GM21737 (cell line): ENCODE measurements around the gene TMEM87A.
A peak's percentile ranks its signal among the peaks of the same experiment; 100 is the strongest.
"Not testable (repeated sequence)": the region's sequence is repeated elsewhere in the genome, so short reads cannot be mapped to it uniquely, and the experiment has no call there.

Experiments used
- ATAC-seq: cut with Tn5 transposase; IDR thresholded peaks from one replicate; pipeline ENCODE4 v1.9.1; 2021; ENCODE audit warnings: mild to moderate bottlenecking, moderate library complexity; ENCODE audit not compliant: unreplicated experiment

Gene TMEM87A

DNA sequence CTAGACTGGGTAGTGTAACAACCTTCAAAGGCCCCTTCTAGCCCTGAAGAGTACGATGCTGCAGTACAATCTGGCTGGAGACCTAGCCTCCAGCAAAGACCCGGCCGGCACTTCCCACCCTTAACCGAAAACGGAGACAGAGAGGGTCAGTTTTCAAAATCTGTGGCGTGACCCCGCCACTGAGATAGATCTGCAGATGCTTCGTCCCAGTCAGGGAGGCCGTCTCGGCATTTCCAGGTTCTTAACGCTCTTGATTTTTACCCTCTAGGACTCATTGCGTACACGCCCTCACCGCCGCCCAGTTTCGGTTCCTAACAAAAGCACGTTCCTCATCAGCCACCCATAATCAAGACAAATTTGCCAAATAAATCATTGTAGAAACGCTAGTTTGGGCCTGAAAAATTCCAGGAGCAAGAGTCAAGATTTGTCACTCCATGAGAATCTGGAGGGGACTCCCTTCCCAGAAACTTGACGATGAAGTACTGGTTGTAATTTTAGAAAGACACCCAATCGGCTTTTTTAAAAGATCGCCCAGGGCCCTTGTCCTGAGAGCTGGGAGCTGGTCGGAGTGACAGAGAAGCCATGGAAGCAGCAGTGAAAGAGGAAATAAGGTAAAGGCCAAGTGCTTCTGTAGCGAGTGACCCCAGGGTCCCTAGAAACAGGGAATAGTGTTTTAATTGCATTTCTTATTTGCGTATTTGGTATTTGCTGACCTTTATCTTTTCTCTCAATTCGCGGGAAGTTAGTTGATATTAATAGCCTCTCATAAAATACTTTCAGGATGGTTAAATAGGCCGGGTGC lies 868 bp upstream of the TMEM87A start:
- ATAC-seq: peak; percentile 18

GRCh38 chr15:42270996-42271395 lies 2.2 kb downstream of the TMEM87A start:
- no peak for ATAC-seq

GRCh38 chr15:42270551-42270950 lies 2.7 kb downstream of the TMEM87A start:
- no peak for ATAC-seq

GRCh38 chr15:42267286-42267685 lies 5.9 kb downstream of the TMEM87A start:
- no peak for ATAC-seq

DNA sequence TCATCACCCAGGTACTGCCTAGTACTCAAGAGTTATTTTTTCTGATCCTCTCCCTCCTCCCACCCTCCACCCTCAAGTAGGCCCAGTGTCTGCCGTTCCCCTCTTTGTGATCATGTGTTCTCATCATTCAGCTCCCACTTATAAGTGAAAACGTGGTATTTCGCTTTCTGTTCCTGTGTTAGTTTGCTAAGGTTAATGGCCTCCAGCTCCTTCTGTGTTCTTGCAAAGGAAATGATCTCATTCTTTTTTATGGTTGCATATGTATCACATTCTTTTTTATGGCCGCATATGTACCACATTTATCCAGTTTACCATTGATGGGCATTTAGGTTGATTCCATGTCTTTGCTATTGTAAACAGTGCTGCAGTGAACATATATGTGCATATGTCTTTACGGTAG lies 8.4 kb downstream of the TMEM87A start:
- no peak for ATAC-seq

- ATAC-seq: no peak
These were observed 19.9 kb downstream of the TMEM87A start for GRCh38 chr15:42253300-42253699.

- ATAC-seq: no peak
These were observed 32.4 kb downstream of the TMEM87A start for GRCh38 chr15:42240823-42241222.

- ATAC-seq: no peak
These were observed 33.6 kb downstream of the TMEM87A start for GRCh38 chr15:42239528-42240182.

DNA sequence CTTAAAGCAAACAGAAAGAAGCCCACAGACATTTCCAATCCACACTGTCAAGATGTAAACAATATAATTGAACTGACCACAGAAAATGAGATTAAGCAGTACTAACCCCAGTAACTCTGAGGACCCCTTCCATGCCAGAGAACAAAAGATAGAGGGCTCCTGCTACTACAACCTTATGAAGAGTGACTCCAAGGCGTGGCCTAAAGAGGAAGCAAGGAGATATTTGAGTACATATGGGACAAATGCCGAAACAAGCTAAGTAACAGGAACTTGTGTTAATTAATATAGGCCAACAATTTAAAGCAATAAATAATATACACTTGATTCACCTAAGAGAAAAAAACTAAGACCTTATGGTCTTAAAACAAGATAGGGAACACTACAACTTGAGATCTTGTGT lies 40.1 kb downstream of the TMEM87A start:
- no peak for ATAC-seq

GRCh38 chr15:42232606-42233005 lies 40.6 kb downstream of the TMEM87A start:
- no peak for ATAC-seq

- ATAC-seq: no peak
These were observed 42.1 kb downstream of the TMEM87A start for GRCh38 chr15:42231088-42231487.

DNA sequence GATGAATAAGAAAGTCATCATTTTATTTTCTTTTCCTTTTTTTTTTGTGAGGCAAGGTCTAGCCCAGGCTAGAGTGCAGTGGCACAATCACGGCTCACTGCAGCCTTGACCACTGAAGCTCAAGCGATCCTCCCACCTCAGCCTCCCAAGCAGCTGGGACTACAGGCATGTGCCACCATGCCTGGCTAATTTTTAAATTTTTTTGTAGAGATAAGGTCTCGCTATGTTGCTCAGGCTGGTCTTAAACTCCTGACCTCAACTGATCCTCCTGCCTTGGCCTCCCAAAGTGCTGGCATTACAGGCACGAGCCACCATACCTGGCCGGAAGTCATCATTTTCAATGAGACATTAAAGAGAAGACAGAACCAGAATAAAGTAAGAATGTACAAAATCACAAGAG lies 44.3 kb downstream of the TMEM87A start:
- ATAC-seq: not testable (repeated sequence)

DNA sequence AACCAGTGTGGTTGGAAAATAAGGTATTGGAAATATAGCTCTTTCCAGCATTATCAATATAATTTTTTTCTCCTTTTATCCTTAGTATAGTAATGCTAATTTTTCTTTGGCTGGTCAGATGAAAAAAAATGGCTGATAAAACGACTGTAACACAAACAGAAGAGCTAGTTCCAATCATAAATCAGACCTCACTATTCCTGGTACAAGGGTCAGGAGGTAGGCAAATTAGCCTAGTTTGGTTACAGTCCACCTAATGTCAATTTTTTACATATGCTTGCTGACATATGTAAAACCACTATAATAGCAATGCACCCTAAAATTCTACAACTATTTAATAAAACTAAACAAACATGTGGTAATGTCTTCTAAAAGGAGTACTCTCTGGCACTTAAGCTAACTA lies 45.2 kb downstream of the TMEM87A start:
- ATAC-seq: no peak

GRCh38 chr15:42226648-42227047 lies 46.6 kb downstream of the TMEM87A start:
- ATAC-seq: no peak

GRCh38 chr15:42220216-42220615 lies 53.0 kb downstream of the TMEM87A start:
- no peak for ATAC-seq

DNA sequence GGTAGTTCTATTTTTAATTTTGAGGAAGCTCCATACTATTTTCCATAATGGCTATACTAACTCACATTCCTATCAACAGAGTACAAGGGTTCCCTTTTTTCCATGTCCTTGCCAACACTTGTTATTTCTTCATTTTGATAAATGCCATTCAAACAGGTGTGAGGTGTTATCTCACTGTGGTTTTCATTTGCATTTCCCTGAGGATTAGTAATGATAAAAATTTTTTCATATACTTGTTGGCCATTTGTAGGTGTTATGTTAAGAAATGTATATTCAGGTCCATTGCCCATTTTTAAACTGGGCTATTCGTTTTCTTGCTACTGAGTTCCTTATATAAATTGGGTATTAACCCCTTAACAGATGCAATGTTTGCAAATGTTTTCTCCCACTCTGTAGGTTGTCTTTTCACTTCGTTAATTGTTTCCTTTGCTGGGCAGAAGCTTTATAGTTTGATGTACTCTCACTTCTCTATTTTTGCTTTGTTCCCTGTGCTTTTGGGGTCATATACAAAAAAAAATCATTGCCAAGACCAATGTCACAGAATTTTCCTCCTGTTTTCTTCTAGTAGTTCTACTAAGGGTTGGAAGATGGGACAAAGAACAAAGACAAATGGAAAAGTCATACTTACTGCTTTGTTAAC lies 54.2 kb downstream of the TMEM87A start:
- ATAC-seq: no peak

GRCh38 chr15:42217568-42217967 lies 55.7 kb downstream of the TMEM87A start:
- ATAC-seq: no peak

GRCh38 chr15:42215913-42216829 lies 57.1 kb downstream of the TMEM87A start:
- ATAC-seq: no peak

- no peak for ATAC-seq
These were observed 58.6 kb downstream of the TMEM87A start for GRCh38 chr15:42214600-42214999.

DNA sequence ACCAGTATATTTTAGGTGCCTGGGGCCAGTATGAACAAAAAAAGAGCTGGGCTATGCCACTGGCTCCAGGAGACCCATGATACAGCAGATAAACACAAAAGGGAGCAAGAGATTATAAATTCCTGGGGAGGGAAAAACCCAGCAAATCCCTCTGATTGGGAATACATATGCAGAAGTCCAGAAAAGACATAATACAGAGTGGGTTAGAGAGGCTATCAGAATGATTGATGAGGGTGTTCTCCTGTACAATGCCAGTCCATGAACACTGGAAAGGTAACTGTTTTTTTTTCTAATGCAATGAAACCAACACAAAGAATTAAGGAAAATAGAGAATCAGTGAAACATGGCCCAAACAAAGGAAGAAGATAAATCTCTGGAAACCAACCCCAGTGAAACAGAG lies 59.7 kb downstream of the TMEM87A start:
- no peak for ATAC-seq

DNA sequence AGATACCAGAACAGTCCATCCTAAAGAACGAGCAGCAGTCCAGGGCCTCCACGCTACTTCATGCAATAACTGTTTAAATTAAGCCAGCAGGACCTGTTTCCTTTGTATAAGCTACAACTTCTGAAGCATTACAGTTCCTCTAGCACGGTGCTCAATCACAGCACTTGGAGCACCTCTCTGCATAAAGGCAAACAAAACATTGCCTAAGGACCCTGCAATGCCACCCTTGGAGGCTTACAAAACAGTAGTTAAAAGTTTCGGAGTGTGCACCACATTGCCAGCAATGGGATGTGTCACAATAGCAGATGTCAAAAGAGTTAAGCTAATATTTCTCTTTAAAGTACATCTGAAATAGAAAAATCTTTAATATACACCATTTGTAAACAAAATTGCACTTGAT lies 62.5 kb downstream of the TMEM87A start:
- no peak for ATAC-seq
